CD4-positive, alpha-beta memory T cell (primary cell): ENCODE measurements around the gene SLX4IP. TPM values are rescaled to one million over a fixed set of nuclear protein-coding genes. Genes with fewer than 3 reads are reported as not detected.
A peak's percentile ranks its signal among the peaks of the same experiment; 100 is the strongest.
"Not testable (repeated sequence)": the region's sequence is repeated elsewhere in the genome, so short reads cannot be mapped to it uniquely, and the experiment has no call there.

Source experiments
- CTCF ChIA-PET: fragments of 350-600 bp; sonication (Branson Sonifier 250); formaldehyde crosslinking; loops from one replicate; lab custom pipeline; 2021; ENCODE audit warnings: inconsistent platforms; ENCODE audit not compliant: partially characterized antibody; lab: Charles Lee
- POLR2A ChIA-PET: fragments of 350-600 bp; sonication (Branson Sonifier 250); formaldehyde crosslinking; loops from one replicate; lab custom pipeline; 2021; ENCODE audit not compliant: partially characterized antibody; lab: Charles Lee
- DNase-seq, 5 donors: peaks; one replicate each; pipeline versions ENCODE4 v3.0.0 to v3.0.0-alpha.2; 2020 to 2022; ENCODE audit warnings: mixed read lengths in 1 of 5
- H3K27ac ChIP-seq: one replicate; pipeline ENCODE4 v1.7.0; 2013; ENCODE audit warnings: low read depth, low read length
- H3K27me3 ChIP-seq: 2 replicates; pipeline ENCODE4 v1.7.0; 2013; ENCODE audit warnings: mild to moderate bottlenecking, low read length, moderate library complexity; ENCODE audit not compliant: insufficient read depth
- H3K36me3 ChIP-seq: 2 replicates; pipeline ENCODE4 v1.7.0; 2013; ENCODE audit warnings: mild to moderate bottlenecking, low read length, moderate library complexity; ENCODE audit not compliant: insufficient read depth
- H3K4me1 ChIP-seq: 2 replicates; pipeline ENCODE4 v1.7.0; 2013; ENCODE audit warnings: mild to moderate bottlenecking, low read length, moderate library complexity; ENCODE audit not compliant: insufficient read depth
- H3K4me3 ChIP-seq, 2 donors: one replicate each; pipeline ENCODE4 v1.7.0; 2013; ENCODE audit warnings: low read length in 2 of 2, mild to moderate bottlenecking in 1 of 2
- H3K9me3 ChIP-seq, 2 donors: one replicate each; pipeline ENCODE4 v1.7.0; 2013; ENCODE audit warnings: low read length in 2 of 2, control low read depth in 1 of 2; ENCODE audit not compliant: control insufficient read depth in 1 of 2
- H3K27ac Mint-ChIP-seq, 7 donors: one replicate each; pipeline ENCODE4 v1.8.0; 2020 to 2021; ENCODE audit warnings: mixed read lengths in 7 of 7, mild to moderate bottlenecking in 6 of 7, inconsistent platforms in 3 of 7, moderate library complexity in 3 of 7
- H3K27me3 Mint-ChIP-seq, 2 donors: one replicate each; pipeline ENCODE4 v1.8.0; 2020 to 2021; ENCODE audit warnings: mixed read lengths in 2 of 2
- H3K36me3 Mint-ChIP-seq, 2 donors: one replicate each; pipeline ENCODE4 v1.8.0; 2020 to 2021; ENCODE audit warnings: mixed read lengths in 2 of 2, inconsistent platforms in 1 of 2, mild to moderate bottlenecking in 1 of 2
- H3K4me1 Mint-ChIP-seq, 4 donors: one replicate each; pipeline ENCODE4 v1.8.0; 2020 to 2021; ENCODE audit warnings: mixed read lengths in 4 of 4, mild to moderate bottlenecking in 1 of 4
- H3K4me3 Mint-ChIP-seq, 8 donors: one replicate each; pipeline ENCODE4 v1.8.0; 2020 to 2021; ENCODE audit warnings: mixed read lengths in 8 of 8, mild to moderate bottlenecking in 7 of 8, moderate library complexity in 6 of 8, inconsistent platforms in 3 of 8
- H3K9me3 Mint-ChIP-seq, 8 donors: one replicate each; pipeline ENCODE4 v1.8.0; 2020 to 2021; ENCODE audit warnings: mixed read lengths in 8 of 8, mild to moderate bottlenecking in 5 of 8, inconsistent platforms in 3 of 8, moderate library complexity in 1 of 8
- intact Hi-C: fragments of 100-400 bp; cut with micrococcal nuclease; formaldehyde crosslinking; loops from one replicate; pipeline ENCODE4 v1.15.1; 2023
- polyA plus RNA-seq, 2 donors: library from polyadenylated mRNA; unstranded; fragments of 300-500 nt; fragmentation: Illumina TruSeq; gene quantifications; one replicate each; pipeline ENCODE4 v1.2.3, GENCODE V29; 2021
- total RNA-seq, 2 experiments: library from RNA; stranded (reverse); gene quantifications; one replicate each; pipeline ENCODE4 v1.2.3, GENCODE V29; 2021

Gene SLX4IP
- 1 to 10 TPM; 6.3 to 6.6 TPM for total RNA-seq
- 1 to 10 TPM; 1.5 to 1.7 TPM for polyA plus RNA-seq

GRCh38 chr20:10434832-10435812 is at the start of gene SLX4IP:
Gene SLX4IP, plus strand, starts transcription at chr20:10435305. Its CDS starts 22,900 bp downstream, at chr20:10458205.
- ChIA-PET POLR2A (interaction anchor here (0.8 to 2.5 kb wide), 19 partner anchors 7 to 399 kb away, joined by 3 to 22 read pairs (median 5); partner anchors contain the start of gene ANKEF1), CTCF (interaction anchor here (0.8 to 2.1 kb wide), 12 partner anchors 9 to 457 kb away, joined by 3 to 8 read pairs (median 4); partner anchors contain the start of gene ANKEF1)
- Mint-ChIP-seq H3K4me3 (peak within 1 kb of the TSS; percentile 88 to 97 (median 95)), H3K9me3 (no peaks in the 10 kb centered on the region), H3K27ac (peak within 1 kb of the TSS; percentile 94 to 99 (median 97)), H3K27me3 (no peaks in the 10 kb centered on the region), H3K4me1 (peaks cover 32 to 69% (median 51%) of the 10 kb centered on the region in 4 donors), H3K36me3 (peaks cover 0 to 21% of the 10 kb centered on the region in 2 donors)
- peak; percentile 83 to 87 (median 85) for DNase-seq
- intact Hi-C loops: loop anchor here (1.0 to 5.0 kb wide), 5 partner anchors 12 to 401 kb away; partner anchors contain the start of gene ANKEF1
- H3K27ac ChIP-seq: peak within 1 kb of the TSS; percentile 84
- no peaks in the 10 kb centered on the region for H3K9me3 ChIP-seq
- H3K4me3 ChIP-seq: peak within 1 kb of the TSS; percentile 85 to 87
- H3K27me3 ChIP-seq: no peaks in the 10 kb centered on the region
- H3K4me1 ChIP-seq: peaks cover 54% of the 10 kb centered on the region
- no peaks in the 10 kb centered on the region for H3K36me3 ChIP-seq

- H3K9me3 ChIP-seq: no peaks in the 10 kb centered on the region
- H3K4me3 ChIP-seq: no peak overlapping the region
- no peaks in the 10 kb centered on the region for H3K36me3 ChIP-seq
- no peaks in the 10 kb centered on the region for H3K27me3 ChIP-seq
- Mint-ChIP-seq H3K9me3 (peaks cover 0 to 3% (median 0%) of the 10 kb centered on the region in 8 donors), H3K27ac (no peak overlapping the region), H3K4me1 (no peaks in the 10 kb centered on the region), H3K27me3 (peaks cover 1 to 4% of the 10 kb centered on the region in 2 donors), H3K36me3 (no peaks in the 10 kb centered on the region), H3K4me3 (no peak overlapping the region)
- no peak overlapping the region for H3K27ac ChIP-seq
- DNase-seq: no peak
- CTCF ChIA-PET: interaction anchor here (1.5 kb wide), 1 partner anchor 41 kb away, joined by 3 read pairs; no protein-coding TSS in a partner anchor
- no peaks in the 10 kb centered on the region for H3K4me1 ChIP-seq
- intact Hi-C loops: no loop called here
- POLR2A ChIA-PET: no interaction called here
Observed at GRCh38 chr20:10385850-10386544, 49.1 kb upstream of the SLX4IP start.

- H3K36me3 ChIP-seq: no peaks in the 10 kb centered on the region
- no peak for DNase-seq
- no peaks in the 10 kb centered on the region for H3K27me3 ChIP-seq
- H3K4me1 Mint-ChIP-seq: no peaks in the 10 kb centered on the region
- no peak overlapping the region for H3K27ac Mint-ChIP-seq
- H3K9me3 Mint-ChIP-seq: peaks cover 0 to 3% (median 0%) of the 10 kb centered on the region in 8 donors
- H3K36me3 Mint-ChIP-seq: no peaks in the 10 kb centered on the region
- H3K9me3 ChIP-seq: no peaks in the 10 kb centered on the region
- ChIA-PET POLR2A (no interaction called here), CTCF (no interaction called here)
- H3K4me3 ChIP-seq: no peak overlapping the region
- H3K4me3 Mint-ChIP-seq: no peak overlapping the region
- no peak overlapping the region for H3K27ac ChIP-seq
- H3K4me1 ChIP-seq: no peaks in the 10 kb centered on the region
- H3K27me3 Mint-ChIP-seq: peaks cover 1 to 4% of the 10 kb centered on the region in 2 donors
- intact Hi-C loops: no loop called here
Observed at GRCh38 chr20:10387686-10388085, 47.4 kb upstream of the SLX4IP start.

GRCh38 chr20:10388597-10388996 is 46.5 kb upstream of the SLX4IP start:
- POLR2A ChIA-PET: no interaction called here
- Histone ChIP-seq H3K9me3 (no peaks in the 10 kb centered on the region), H3K4me1 (no peaks in the 10 kb centered on the region), H3K36me3 (no peaks in the 10 kb centered on the region), H3K27ac (no peak overlapping the region), H3K27me3 (no peaks in the 10 kb centered on the region), H3K4me3 (no peak overlapping the region)
- intact Hi-C loops: no loop called here
- peaks cover 0 to 3% (median 0%) of the 10 kb centered on the region in 8 donors for H3K9me3 Mint-ChIP-seq
- DNase-seq: no peak
- H3K27me3 Mint-ChIP-seq: peaks cover 1 to 2% of the 10 kb centered on the region in 2 donors
- H3K27ac Mint-ChIP-seq: no peak overlapping the region
- no peak overlapping the region for H3K4me3 Mint-ChIP-seq
- H3K4me1 Mint-ChIP-seq: no peaks in the 10 kb centered on the region
- CTCF ChIA-PET: no interaction called here
- no peaks in the 10 kb centered on the region for H3K36me3 Mint-ChIP-seq

- ChIA-PET CTCF (no interaction called here), POLR2A (no interaction called here)
- H3K27ac ChIP-seq: no peak overlapping the region
- Mint-ChIP-seq H3K4me1 (no peaks in the 10 kb centered on the region), H3K36me3 (no peaks in the 10 kb centered on the region), H3K9me3 (peaks cover 0 to 3% (median 0%) of the 10 kb centered on the region in 8 donors), H3K4me3 (no peak overlapping the region), H3K27me3 (peaks cover 2% of the 10 kb centered on the region in 2 donors), H3K27ac (no peak overlapping the region)
- no peaks in the 10 kb centered on the region for H3K4me1 ChIP-seq
- H3K36me3 ChIP-seq: no peaks in the 10 kb centered on the region
- H3K9me3 ChIP-seq: no peaks in the 10 kb centered on the region
- intact Hi-C loops: no loop called here
- no peaks in the 10 kb centered on the region for H3K27me3 ChIP-seq
- DNase-seq: no peak
- H3K4me3 ChIP-seq: no peak overlapping the region
Observed at GRCh38 chr20:10390709-10391108, 44.4 kb upstream of the SLX4IP start.

- H3K27ac ChIP-seq, DNase-seq, H3K9me3 ChIP-seq, POLR2A ChIA-PET, H3K36me3 ChIP-seq, intact Hi-C loops, H3K36me3 Mint-ChIP-seq, H3K4me3 ChIP-seq, H3K4me1 Mint-ChIP-seq, H3K9me3 Mint-ChIP-seq, CTCF ChIA-PET, H3K27me3 Mint-ChIP-seq, H3K4me1 ChIP-seq, H3K4me3 Mint-ChIP-seq, H3K27ac Mint-ChIP-seq, H3K27me3 ChIP-seq: not testable (repeated sequence)
Observed at GRCh38 chr20:10394752-10395151, 40.4 kb upstream of the SLX4IP start.
